ENCODE data around the gene B3GAT2.

DNA sequence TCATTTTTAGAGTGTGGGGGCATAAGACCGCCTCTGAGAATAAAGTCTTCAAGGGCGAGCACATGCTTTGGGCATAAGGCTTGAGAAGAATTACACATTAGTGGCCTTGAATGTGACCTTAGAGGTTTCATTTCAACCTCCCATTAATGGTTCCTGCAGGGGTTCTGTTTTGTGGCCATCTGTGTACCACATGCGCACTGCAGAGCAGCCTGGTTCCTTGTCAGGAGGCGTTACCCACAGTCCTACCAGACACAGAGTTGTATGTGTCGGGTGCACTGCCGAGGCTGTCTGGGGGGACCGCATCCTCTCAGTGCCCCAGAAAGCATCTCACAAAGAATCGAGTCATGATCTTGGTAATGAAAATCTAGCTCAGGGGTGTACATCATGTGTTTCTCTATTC, 115.7 kb downstream of the B3GAT2 start:
- TF ChIP-seq, protein P1, sequence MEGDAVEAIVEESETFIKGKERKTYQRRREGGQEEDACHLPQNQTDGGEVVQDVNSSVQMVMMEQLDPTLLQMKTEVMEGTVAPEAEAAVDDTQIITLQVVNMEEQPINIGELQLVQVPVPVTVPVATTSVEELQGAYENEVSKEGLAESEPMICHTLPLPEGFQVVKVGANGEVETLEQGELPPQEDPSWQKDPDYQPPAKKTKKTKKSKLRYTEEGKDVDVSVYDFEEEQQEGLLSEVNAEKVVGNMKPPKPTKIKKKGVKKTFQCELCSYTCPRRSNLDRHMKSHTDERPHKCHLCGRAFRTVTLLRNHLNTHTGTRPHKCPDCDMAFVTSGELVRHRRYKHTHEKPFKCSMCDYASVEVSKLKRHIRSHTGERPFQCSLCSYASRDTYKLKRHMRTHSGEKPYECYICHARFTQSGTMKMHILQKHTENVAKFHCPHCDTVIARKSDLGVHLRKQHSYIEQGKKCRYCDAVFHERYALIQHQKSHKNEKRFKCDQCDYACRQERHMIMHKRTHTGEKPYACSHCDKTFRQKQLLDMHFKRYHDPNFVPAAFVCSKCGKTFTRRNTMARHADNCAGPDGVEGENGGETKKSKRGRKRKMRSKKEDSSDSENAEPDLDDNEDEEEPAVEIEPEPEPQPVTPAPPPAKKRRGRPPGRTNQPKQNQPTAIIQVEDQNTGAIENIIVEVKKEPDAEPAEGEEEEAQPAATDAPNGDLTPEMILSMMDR (conservative IDR thresholded peaks at IDR 0.05 in 1 of 2, IDR thresholded peaks at IDR 0.05 in 1 of 2; ENCODE audit: low read depth in 1 of 2, low read length in 2 of 2): no peak
- no peak for TF ChIP-seq EZH2 (IDR thresholded peaks at IDR 0.05; ENCODE audit: low read length, missing control alignments)
